Skeletal muscle satellite cell (primary cell): ENCODE measurements around the gene LRRK1.

Experiments used
- H3K27me3 ChIP-seq: 2 replicates; pipeline ENCODE4 v1.7.0; 2013; ENCODE audit warnings: low read length; ENCODE audit not compliant: control insufficient read depth, insufficient read depth
- H3K36me3 ChIP-seq: 2 replicates; pipeline ENCODE4 v1.7.0; 2013; ENCODE audit warnings: mild to moderate bottlenecking, control low read depth, low read length; ENCODE audit not compliant: insufficient read depth
- H3K4me1 ChIP-seq: 2 replicates; pipeline ENCODE4 v1.7.0; 2013; ENCODE audit warnings: low read length; ENCODE audit not compliant: control insufficient read depth, insufficient read depth
- H3K4me2 ChIP-seq: 2 replicates; pipeline ENCODE4 v1.7.0; 2013; ENCODE audit warnings: mild to moderate bottlenecking, low read length
- H3K4me3 ChIP-seq: 2 replicates; pipeline ENCODE4 v1.7.0; 2013; ENCODE audit warnings: low read length
- H3K9ac ChIP-seq: 2 replicates; pipeline ENCODE4 v1.7.0; 2013; ENCODE audit warnings: mild to moderate bottlenecking, low read depth, low read length, moderate library complexity
- H3K9me3 ChIP-seq: replicated peaks from 2 replicates; pipeline ENCODE4 v1.7.0; 2013; ENCODE audit warnings: mild to moderate bottlenecking, control low read depth, low read length

The LRRK1 gene

GRCh38 chr15:101052031-101052620 is 133.0 kb downstream of the LRRK1 start:
- Histone ChIP-seq H3K4me3 (no peak overlapping the region), H3K4me1 (no peaks in the 10 kb centered on the region), H3K27me3 (no peaks in the 10 kb centered on the region), H3K9me3 (no peaks in the 10 kb centered on the region), H3K9ac (no peak overlapping the region), H3K36me3 (peaks cover 29% of the 10 kb centered on the region), H3K4me2 (no peak overlapping the region)

GRCh38 chr15:101052681-101053121 is 133.5 kb downstream of the LRRK1 start:
- Histone ChIP-seq H3K9ac (no peak overlapping the region), H3K36me3 (peaks cover 30% of the 10 kb centered on the region)

GRCh38 chr15:101053261-101053660 is 134.1 kb downstream of the LRRK1 start:
- Histone ChIP-seq H3K36me3 (peaks cover 34% of the 10 kb centered on the region), H3K4me2 (no peak overlapping the region), H3K4me1 (no peaks in the 10 kb centered on the region), H3K27me3 (no peaks in the 10 kb centered on the region), H3K9ac (no peak overlapping the region), H3K4me3 (no peak overlapping the region), H3K9me3 (no peaks in the 10 kb centered on the region)

More at GRCh38 chr15:101052681-101053121, 133.5 kb downstream of the LRRK1 start:
- Histone ChIP-seq H3K27me3 (no peaks in the 10 kb centered on the region), H3K9me3 (no peaks in the 10 kb centered on the region), H3K4me3 (no peak overlapping the region), H3K4me1 (no peaks in the 10 kb centered on the region), H3K4me2 (no peak overlapping the region)

GRCh38 chr15:101054116-101054515 is 135.0 kb downstream of the LRRK1 start:
- Histone ChIP-seq H3K9me3 (no peaks in the 10 kb centered on the region), H3K4me1 (no peaks in the 10 kb centered on the region), H3K36me3 (peaks cover 34% of the 10 kb centered on the region), H3K9ac (no peak overlapping the region), H3K27me3 (no peaks in the 10 kb centered on the region), H3K4me3 (no peak overlapping the region), H3K4me2 (no peak overlapping the region)

GRCh38 chr15:101054991-101055390 is 135.8 kb downstream of the LRRK1 start:
- H3K4me2 ChIP-seq: no peak overlapping the region
- H3K36me3 ChIP-seq: peaks cover 38% of the 10 kb centered on the region
- no peaks in the 10 kb centered on the region for H3K9me3 ChIP-seq
- no peak overlapping the region for H3K4me3 ChIP-seq
- H3K9ac ChIP-seq: no peak overlapping the region
- no peaks in the 10 kb centered on the region for H3K27me3 ChIP-seq
- no peaks in the 10 kb centered on the region for H3K4me1 ChIP-seq

- Histone ChIP-seq H3K9ac (no peak overlapping the region), H3K4me3 (no peak overlapping the region), H3K9me3 (no peaks in the 10 kb centered on the region), H3K36me3 (peaks cover 38% of the 10 kb centered on the region), H3K4me2 (no peak overlapping the region), H3K27me3 (no peaks in the 10 kb centered on the region), H3K4me1 (no peaks in the 10 kb centered on the region)
Observed at GRCh38 chr15:101055411-101055810, 136.3 kb downstream of the LRRK1 start.

GRCh38 chr15:101056366-101057334 is 137.5 kb downstream of the LRRK1 start:
- Histone ChIP-seq H3K4me2 (no peak overlapping the region), H3K9ac (no peak overlapping the region), H3K36me3 (peaks cover 40% of the 10 kb centered on the region), H3K27me3 (no peaks in the 10 kb centered on the region), H3K4me3 (no peak overlapping the region), H3K9me3 (no peaks in the 10 kb centered on the region), H3K4me1 (no peaks in the 10 kb centered on the region)

- Histone ChIP-seq H3K27me3 (no peaks in the 10 kb centered on the region), H3K9ac (no peak overlapping the region), H3K4me2 (no peak overlapping the region), H3K9me3 (no peaks in the 10 kb centered on the region), H3K4me1 (no peaks in the 10 kb centered on the region), H3K36me3 (peaks cover 35% of the 10 kb centered on the region), H3K4me3 (no peak overlapping the region)
Observed at GRCh38 chr15:101057841-101058407, 138.8 kb downstream of the LRRK1 start.

- Histone ChIP-seq H3K9ac (no peak overlapping the region), H3K36me3 (peaks cover 33% of the 10 kb centered on the region), H3K4me1 (no peaks in the 10 kb centered on the region), H3K4me2 (no peak overlapping the region), H3K27me3 (no peaks in the 10 kb centered on the region), H3K4me3 (no peak overlapping the region), H3K9me3 (no peaks in the 10 kb centered on the region)
Observed at GRCh38 chr15:101058735-101059134, 139.6 kb downstream of the LRRK1 start.

- Histone ChIP-seq H3K4me1 (no peaks in the 10 kb centered on the region), H3K9ac (no peak overlapping the region), H3K27me3 (no peaks in the 10 kb centered on the region), H3K9me3 (no peaks in the 10 kb centered on the region), H3K4me3 (no peak overlapping the region), H3K36me3 (peaks cover 28% of the 10 kb centered on the region), H3K4me2 (no peak overlapping the region)
Observed at GRCh38 chr15:101059381-101060341, 140.5 kb downstream of the LRRK1 start.
